TTC549 (cell line): ENCODE measurements around the gene OR5D18.
"Not testable (repeated sequence)": the region's sequence is repeated elsewhere in the genome, so short reads cannot be mapped to it uniquely, and the experiment has no call there.

Experiments used
- FAIRE-seq: peaks from 2 replicates; lab custom pipeline; 2012; peaks lifted over from hg19 to GRCh38; lab: Jason Lieb, UNC

Gene OR5D18

DNA sequence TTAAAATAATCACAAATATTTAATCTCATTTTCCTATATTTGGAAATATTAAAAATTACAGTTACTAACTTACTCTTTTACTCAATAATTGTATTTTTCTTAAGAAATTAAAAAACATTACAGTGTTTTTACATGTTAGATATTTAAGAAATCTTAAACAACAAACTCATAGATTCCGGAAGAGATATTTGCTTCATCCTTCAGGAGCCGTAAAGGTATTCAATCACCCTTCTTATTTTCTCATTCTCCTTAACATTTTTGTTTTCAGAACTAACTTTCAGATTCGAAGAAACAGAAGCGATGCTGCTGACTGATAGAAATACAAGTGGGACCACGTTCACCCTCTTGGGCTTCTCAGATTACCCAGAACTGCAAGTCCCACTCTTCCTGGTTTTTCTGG lies at the start of gene OR5D18:
Gene OR5D18, plus strand, starts transcription at position 301 of the 400 bp plus-strand sequence. Its CDS starts 0 bp downstream, at position 301.
- FAIRE-seq = no peak

DNA sequence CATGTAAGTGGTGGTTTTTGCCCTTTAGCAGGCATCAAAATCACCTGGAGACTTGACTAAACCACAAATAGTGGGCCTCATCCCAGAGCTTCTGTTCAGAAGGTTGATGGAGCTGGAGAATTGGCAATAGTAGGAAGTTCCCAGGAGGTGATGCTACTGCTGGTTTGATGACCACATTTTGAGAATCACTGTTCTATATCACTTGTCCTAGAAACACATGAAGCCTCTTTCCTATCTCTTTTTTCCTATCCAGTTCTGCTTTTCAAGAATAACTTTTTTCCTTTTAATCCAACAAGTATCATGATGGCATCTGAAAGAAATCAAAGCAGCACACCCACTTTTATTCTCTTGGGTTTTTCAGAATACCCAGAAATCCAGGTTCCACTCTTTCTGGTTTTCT lies 46.3 kb upstream of the OR5D18 start, which contains the start of gene OR5D13:
Gene OR5D13, plus strand, starts transcription at position 301 of the 400 bp plus-strand sequence. Its CDS starts 0 bp downstream, at position 301.
- no peak for FAIRE-seq

DNA sequence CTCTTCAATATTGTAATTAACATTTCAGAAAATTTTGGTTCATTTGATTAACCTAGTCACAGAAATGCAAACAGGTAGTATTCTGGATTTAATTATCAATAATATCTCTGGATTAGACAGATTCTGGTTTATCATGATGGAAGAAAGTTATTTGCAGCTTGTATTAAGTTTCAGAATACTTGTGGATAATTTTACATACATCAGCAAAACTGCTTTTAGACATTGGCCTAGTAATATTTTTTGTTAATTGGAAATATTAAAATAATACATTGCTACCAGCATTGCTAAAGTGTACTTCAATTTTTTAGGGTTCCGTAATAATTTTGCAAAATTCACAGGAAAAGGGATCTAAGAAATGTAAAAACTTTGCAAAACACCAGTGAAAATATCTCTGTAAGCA lies 27.8 kb upstream of the OR5D18 start:
- FAIRE-seq = no peak

DNA sequence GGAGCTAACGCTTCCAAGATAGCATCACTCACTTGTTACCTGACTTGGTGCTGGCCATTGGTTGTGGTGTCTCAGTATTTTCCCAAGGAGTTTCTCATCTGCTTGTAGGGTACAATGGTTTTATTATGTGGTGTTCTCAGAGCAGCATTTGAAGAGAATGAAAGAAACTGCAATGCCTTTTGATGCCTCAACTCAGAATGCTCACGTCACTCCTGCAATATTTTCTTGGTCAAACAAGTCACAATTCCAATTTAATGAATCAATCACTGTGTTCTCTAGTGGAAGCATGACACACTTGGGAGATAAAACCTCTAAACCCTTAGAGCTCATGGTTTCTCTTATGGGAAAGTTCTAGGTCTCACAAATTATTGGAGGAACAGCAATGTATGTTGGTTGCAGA lies 26.1 kb upstream of the OR5D18 start:
- no peak for FAIRE-seq

DNA sequence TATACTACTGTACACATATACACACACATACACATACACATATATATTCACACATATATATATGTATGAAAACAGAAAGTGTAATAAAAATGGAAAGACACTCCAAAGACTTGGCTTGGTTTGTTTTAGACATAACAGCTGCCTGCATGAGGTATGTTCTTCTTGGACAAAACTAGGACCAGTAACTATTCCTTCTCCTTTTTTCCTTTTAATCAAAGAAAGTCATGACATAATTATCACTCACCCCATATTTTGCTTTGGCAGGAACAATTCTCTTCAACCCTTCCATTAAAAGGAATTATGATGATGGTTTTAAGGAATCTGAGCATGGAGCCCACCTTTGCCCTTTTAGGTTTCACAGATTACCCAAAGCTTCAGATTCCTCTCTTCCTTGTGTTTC lies 24.2 kb upstream of the OR5D18 start, which contains the start of gene OR5D14:
Gene OR5D14, plus strand, starts transcription at position 301 of the 400 bp plus-strand sequence. Its CDS starts 0 bp downstream, at position 301.
- no peak for FAIRE-seq

DNA sequence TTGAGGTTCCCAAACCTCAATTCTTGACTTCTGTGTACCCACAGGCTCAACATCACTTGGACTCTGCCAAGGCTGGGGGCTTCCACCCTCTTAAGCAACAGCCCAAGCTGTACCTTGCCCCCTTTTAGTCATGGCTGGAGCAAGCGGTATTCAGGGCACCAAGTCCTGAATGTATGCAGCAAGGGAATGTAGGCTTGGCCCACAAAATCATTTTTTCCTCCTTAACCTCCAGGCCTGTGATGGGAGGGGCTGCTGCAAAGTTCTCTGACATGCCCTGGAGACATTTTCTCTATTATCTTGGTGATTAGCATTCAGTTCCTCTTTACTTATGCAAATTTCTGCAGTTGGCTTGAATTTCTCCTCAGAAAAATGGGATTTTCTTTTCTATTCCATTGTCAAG lies 13.2 kb upstream of the OR5D18 start:
- FAIRE-seq = no peak

DNA sequence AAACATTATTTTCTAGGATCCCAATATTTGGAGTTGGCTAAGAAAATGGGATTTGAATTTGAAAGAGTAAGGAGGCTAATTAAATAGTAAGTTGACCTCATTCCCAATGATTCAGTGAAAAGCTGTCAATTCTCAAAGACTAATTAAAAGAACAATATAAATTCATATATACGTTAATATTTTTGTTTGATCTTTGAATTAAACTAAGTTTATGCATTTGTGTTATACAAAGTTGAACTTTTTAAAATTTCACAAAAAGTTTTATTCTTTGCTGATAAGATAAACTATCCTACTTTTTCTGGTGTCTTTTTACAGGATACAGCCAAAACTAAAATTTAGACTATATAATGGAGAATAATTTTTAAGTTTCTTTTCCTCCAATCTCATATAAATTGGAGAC lies 8.4 kb upstream of the OR5D18 start, which contains the start of gene OR5L1:
Gene OR5L1, plus strand, starts transcription at position 301 of the 400 bp plus-strand sequence. CDS start 100 bp downstream, outside the sequence.
- no peak for FAIRE-seq

DNA sequence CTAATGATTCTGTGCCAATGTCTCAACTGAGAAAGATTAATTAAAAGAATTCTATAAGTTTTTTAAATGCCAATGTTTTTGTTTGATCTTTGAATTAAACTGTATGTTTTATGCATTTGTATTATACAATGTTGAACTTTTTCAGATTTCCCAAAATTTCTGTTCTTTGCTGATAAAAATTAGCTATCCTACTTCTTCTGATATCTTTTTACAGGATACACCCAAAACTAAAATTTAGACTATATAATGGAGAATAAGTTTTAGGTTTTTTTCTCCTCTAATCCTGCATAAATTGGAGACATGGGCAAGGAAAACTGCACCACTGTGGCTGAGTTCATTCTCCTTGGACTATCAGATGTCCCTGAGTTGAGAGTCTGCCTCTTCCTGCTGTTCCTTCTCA lies 7.5 kb downstream of the OR5D18 start, which contains the start of gene OR5L2:
Gene OR5L2, plus strand, starts transcription at position 301 of the 400 bp plus-strand sequence. Its CDS starts 0 bp downstream, at position 301.
- no peak for FAIRE-seq

DNA sequence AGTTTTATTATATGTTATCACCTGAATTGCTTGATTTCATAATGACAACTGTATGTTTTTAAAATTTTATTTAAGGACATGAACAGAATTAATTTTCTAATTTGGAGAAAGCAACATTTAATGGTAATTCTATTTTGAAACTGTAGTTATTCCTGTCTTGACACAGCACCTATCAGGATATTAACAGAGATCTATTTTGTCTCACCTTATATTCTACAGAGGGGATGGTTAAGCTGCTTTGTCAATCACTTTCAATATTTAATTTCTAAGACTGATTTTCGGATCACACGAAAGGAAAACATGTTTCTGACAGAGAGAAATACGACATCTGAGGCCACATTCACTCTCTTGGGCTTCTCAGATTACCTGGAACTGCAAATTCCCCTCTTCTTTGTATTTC lies 19.0 kb downstream of the OR5D18 start, which contains the start of gene OR5D16:
Gene OR5D16, plus strand, starts transcription at position 301 of the 400 bp plus-strand sequence. Its CDS starts 0 bp downstream, at position 301.
- FAIRE-seq = no peak

DNA sequence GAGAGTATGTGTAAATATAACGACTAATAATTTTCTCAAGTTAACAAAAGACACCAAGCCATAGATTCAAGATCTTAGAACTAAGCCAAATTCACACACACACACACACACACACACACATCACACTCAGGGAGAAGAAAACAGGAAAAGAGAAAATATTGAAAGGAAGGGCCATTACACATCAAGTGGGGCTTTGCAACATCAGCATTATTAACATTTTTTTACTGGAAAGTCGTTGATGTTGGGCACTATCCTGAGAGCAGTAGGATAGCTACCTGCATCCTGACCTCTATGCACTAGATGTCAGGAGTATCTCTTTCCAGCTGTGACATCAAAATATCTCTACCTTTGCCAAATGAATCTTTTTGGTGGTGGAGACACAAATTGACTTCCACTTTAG lies 28.0 kb downstream of the OR5D18 start:
- FAIRE-seq = no peak

DNA sequence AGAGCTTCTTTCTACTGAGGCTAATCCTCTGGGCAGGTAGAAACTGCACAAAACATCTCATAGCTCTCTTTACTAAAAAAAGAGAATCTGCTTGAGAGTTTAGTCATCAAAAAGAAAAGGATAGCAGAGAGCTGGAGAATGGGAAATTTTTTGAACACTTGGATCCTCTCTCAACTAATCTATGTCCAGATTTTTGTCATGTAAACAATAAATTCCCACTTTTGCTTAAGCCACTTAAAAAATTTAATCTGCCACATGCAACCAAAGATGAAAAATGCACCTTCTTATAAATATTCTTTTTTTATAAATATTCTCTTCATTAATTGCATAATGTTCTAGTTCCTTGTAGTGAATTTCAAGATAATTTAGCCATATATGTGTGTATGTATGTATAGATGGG lies 29.6 kb downstream of the OR5D18 start:
- FAIRE-seq = no peak

DNA sequence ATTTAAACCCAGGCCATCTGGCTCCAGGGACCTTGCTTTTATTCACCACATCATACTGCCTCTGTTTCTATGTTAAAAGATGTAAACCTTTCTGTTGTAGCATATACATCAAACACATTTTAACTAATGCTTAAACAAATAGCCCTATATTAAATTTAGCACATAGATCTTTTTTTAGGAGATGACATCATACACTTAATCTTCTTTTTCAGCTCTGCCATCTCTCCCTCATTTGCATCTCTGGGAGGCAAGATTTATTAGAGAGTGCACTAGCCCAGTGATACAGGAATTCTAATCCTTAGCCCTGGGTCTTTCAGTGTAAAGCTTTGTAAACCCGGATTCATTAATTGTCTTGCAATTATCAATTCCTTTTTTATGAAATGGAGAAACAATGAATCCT lies 32.7 kb downstream of the OR5D18 start:
- FAIRE-seq = no peak

DNA sequence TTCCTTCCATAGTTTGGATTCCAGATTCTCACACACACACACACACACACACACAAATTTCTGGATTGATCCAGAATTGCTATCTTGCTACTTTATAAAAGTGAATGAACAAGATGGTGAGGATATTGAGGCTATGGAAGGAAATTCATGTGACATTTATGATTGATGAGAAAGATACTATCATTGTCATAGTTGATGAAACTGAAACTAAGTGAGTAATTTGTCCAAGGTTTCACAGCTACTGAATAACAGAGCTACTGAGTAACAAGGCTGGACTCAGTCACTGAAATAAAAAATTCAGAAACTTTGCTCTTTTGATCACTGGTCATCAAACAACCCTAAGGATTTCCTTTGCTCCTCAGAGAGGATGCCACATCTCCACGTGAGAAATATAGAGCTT lies 35.3 kb downstream of the OR5D18 start:
- FAIRE-seq = no peak

DNA sequence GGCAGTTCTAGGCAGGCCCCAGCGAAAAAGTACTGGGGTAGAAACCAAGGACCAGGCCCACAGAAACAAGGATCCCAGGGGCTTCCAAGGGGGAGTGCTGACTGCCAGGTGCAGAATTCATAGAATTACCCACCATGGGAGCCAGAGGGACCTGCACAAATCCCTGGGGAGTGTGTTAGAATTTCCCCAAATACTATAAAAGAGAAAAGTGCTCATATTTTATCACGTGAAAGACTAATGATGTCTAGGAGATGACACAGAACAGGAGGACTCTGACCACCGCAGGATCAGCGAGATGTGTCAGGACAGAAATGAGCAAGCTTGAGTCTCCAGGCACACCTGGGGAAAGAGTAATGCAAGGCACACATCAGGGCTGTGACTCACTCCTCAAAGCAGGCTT lies 47.9 kb downstream of the OR5D18 start:
- not testable (repeated sequence) for FAIRE-seq
